IMR-90 (cell line): ENCODE results near the gene SPTY2D1. TPM values are rescaled to one million over a fixed set of nuclear protein-coding genes. Genes with fewer than 3 reads are reported as not detected.

Source experiments
- ATAC-seq: fragments of 200-7000 bp; cut with Tn5 transposase; 2 replicates; pipeline ENCODE4 v1.9.1; 2020; ENCODE audit warnings: low read depth, mild to moderate bottlenecking, moderate library complexity
- BruUV-seq: library from RNA; stranded (reverse); fragments of 400-500 nt; replicated peaks from 2 replicates; lab custom pipeline; 2021; lab: Mats Ljungman, UMichigan
- CTCF ChIA-PET: fragments of 300-600 bp; formaldehyde crosslinking; extraction: SDS; loops from one replicate; lab custom pipeline; 2021; ENCODE audit warnings: antibody characterized with exemption; lab: Yijun Ruan, JAX
- POLR2A ChIA-PET: fragments of 300-600 bp; sonication (Branson Sonifier 250); formaldehyde crosslinking; loops from one replicate; lab custom pipeline; 2022; ENCODE audit warnings: antibody characterized with exemption; ENCODE audit not compliant: unreplicated experiment; lab: Charles Lee
- DNase-seq: peaks from one replicate; pipeline ENCODE4 v3.0.0; 2013
- H2AFZ ChIP-seq: replicated peaks from 2 replicates; pipeline ENCODE3; 2013; ENCODE audit warnings: low read length, mild to moderate bottlenecking; ENCODE audit not compliant: poor library complexity
- H2AK5ac ChIP-seq: 2 replicates; pipeline ENCODE4 v1.6.1; 2013; ENCODE audit warnings: low read depth, low read length, inconsistent platforms
- H2AK9ac ChIP-seq: replicated peaks from 2 replicates; pipeline ENCODE3; 2013; ENCODE audit warnings: mild to moderate bottlenecking, low read depth, low read length, moderate library complexity; ENCODE audit not compliant: poor library complexity
- H2BK120ac ChIP-seq: 2 replicates; pipeline ENCODE4 v1.6.1; 2013; ENCODE audit warnings: low read depth, low read length, inconsistent platforms
- H2BK15ac ChIP-seq: 3 replicates; pipeline ENCODE4 v1.6.1; 2013; ENCODE audit warnings: low read depth, low read length, inconsistent platforms
- H2BK20ac ChIP-seq: 2 replicates; pipeline ENCODE4 v1.6.1; 2013; ENCODE audit warnings: low read depth, mild to moderate bottlenecking, inconsistent platforms, low read length, moderate library complexity
- H2BK5ac ChIP-seq: 2 replicates; pipeline ENCODE4 v1.6.1; 2013; ENCODE audit warnings: mild to moderate bottlenecking, low read depth, low read length, inconsistent platforms; ENCODE audit not compliant: poor library complexity, severe bottlenecking
- H3K14ac ChIP-seq: replicated peaks from 2 replicates; pipeline ENCODE4 v1.6.1; 2013; ENCODE audit warnings: low read depth, low read length, inconsistent platforms
- H3K18ac ChIP-seq: 2 replicates; pipeline ENCODE4 v1.6.1; 2013; ENCODE audit warnings: low read depth, low read length, control low read depth
- H3K23ac ChIP-seq: 2 replicates; pipeline ENCODE4 v1.6.1; 2013; ENCODE audit warnings: low read depth, low read length, inconsistent platforms
- H3K27ac ChIP-seq: 2 replicates; pipeline ENCODE4 v1.5.1; 2013; ENCODE audit warnings: mild to moderate bottlenecking, control low read depth, low read length; ENCODE audit not compliant: insufficient read depth
- H3K27me3 ChIP-seq: 2 replicates; pipeline ENCODE4 v1.6.1; 2013; ENCODE audit warnings: low read length; ENCODE audit not compliant: control insufficient read depth, insufficient read depth
- H3K36me3 ChIP-seq: 2 replicates; pipeline ENCODE4 v1.6.1; 2013; ENCODE audit warnings: low read length, mixed read lengths; ENCODE audit not compliant: control insufficient read depth, insufficient read depth
- H3K4ac ChIP-seq: 2 replicates; pipeline ENCODE4 v1.6.1; 2013; ENCODE audit warnings: low read depth, low read length, inconsistent platforms
- H3K4me1 ChIP-seq: 2 replicates; pipeline ENCODE4 v1.6.1; 2013; ENCODE audit warnings: low read length, mixed read lengths; ENCODE audit not compliant: control insufficient read depth, insufficient read depth
- H3K4me2 ChIP-seq: 2 replicates; pipeline ENCODE4 v1.6.1; 2013; ENCODE audit warnings: low read depth, mild to moderate bottlenecking, control low read depth, low read length, moderate library complexity
- H3K4me3 ChIP-seq: 2 replicates; pipeline ENCODE4 v1.5.1; 2013; ENCODE audit warnings: low read depth, mild to moderate bottlenecking, control low read depth, low read length, moderate library complexity; ENCODE audit not compliant: insufficient read depth
- H3K56ac ChIP-seq: 2 replicates; pipeline ENCODE4 v1.6.1; 2013; ENCODE audit warnings: low read length, inconsistent platforms; ENCODE audit not compliant: insufficient read depth; ENCODE audit errors: extremely low read depth
- H3K79me1 ChIP-seq, 2 experiments: 2 replicates each; pipeline ENCODE4 v1.6.1; 2013; ENCODE audit warnings: low read length in 2 of 2, inconsistent platforms in 1 of 2, low read depth in 1 of 2
- H3K9ac ChIP-seq: 2 replicates; pipeline ENCODE4 v1.6.1; 2013; ENCODE audit warnings: low read depth, low read length, control low read depth
- H3K9me1 ChIP-seq: 2 replicates; pipeline ENCODE4 v1.6.1; 2013; ENCODE audit warnings: low read length, inconsistent platforms; ENCODE audit not compliant: insufficient read depth
- H3K9me3 ChIP-seq: 2 replicates; pipeline ENCODE4 v1.6.1; 2013; ENCODE audit warnings: low read length; ENCODE audit not compliant: control insufficient read depth, insufficient read depth
- H4K20me1 ChIP-seq: 2 replicates; pipeline ENCODE4 v1.6.1; 2013; ENCODE audit warnings: low read length, inconsistent platforms; ENCODE audit not compliant: insufficient read depth
- H4K5ac ChIP-seq: 2 replicates; pipeline ENCODE4 v1.6.1; 2013; ENCODE audit warnings: mild to moderate bottlenecking, low read depth, low read length, control low read depth
- H4K8ac ChIP-seq, 2 experiments: 2 replicates each; pipeline ENCODE4 v1.6.1; 2013; ENCODE audit warnings: low read depth in 2 of 2, low read length in 2 of 2, control low read depth in 1 of 2, inconsistent platforms in 1 of 2
- H4K91ac ChIP-seq: 2 replicates; pipeline ENCODE4 v1.6.1; 2013; ENCODE audit warnings: low read depth, low read length, inconsistent platforms; ENCODE audit not compliant: insufficient read depth
- BHLHE40 ChIP-seq: fragments of 150-350 bp; IDR thresholded peaks from 2 replicates; pipeline ENCODE4 v1.6.1; 2016; ENCODE audit warnings: mild to moderate bottlenecking, low read depth, low read length
- CEBPB ChIP-seq: IDR thresholded peaks from 2 replicates; pipeline ENCODE4 v1.6.1; 2012; ENCODE audit warnings: low read depth, low read length, improper control_type of control experiment
- CHD1 ChIP-seq: IDR thresholded peaks from 2 replicates; pipeline ENCODE4 v1.6.1; 2012; ENCODE audit warnings: low read depth, low read length, improper control_type of control experiment
- CTCF ChIP-seq: conservative IDR thresholded peaks from 2 replicates; pipeline ENCODE4 v1.5.1; 2012; ENCODE audit warnings: mild to moderate bottlenecking, low read depth, low read length, improper control_type of control experiment
- ELK1 ChIP-seq: fragments of 150-350 bp; IDR thresholded peaks from 2 replicates; pipeline ENCODE4 v1.6.1; 2016; ENCODE audit warnings: low read depth, mild to moderate bottlenecking, low read length, moderate library complexity, borderline replicate concordance
- FOS ChIP-seq: fragments of 150-350 bp; IDR thresholded peaks from 2 replicates; pipeline ENCODE4 v1.6.1; 2016; ENCODE audit warnings: low read depth, low read length
- MAFK ChIP-seq: IDR thresholded peaks from 2 replicates; pipeline ENCODE4 v1.6.1; 2012; ENCODE audit warnings: low read depth, low read length, improper control_type of control experiment
- MAZ ChIP-seq: IDR thresholded peaks from 2 replicates; pipeline ENCODE4 v1.6.1; 2012; ENCODE audit warnings: low read depth, mild to moderate bottlenecking, low read length, improper control_type of control experiment, moderate library complexity, borderline replicate concordance
- MXI1 ChIP-seq: IDR thresholded peaks from 2 replicates; pipeline ENCODE4 v1.6.1; 2012; ENCODE audit warnings: low read depth, mild to moderate bottlenecking, low read length, moderate library complexity, borderline replicate concordance
- NFE2L2 ChIP-seq: fragments of 150-350 bp; IDR thresholded peaks from 2 replicates; pipeline ENCODE4 v1.6.1; 2016; ENCODE audit warnings: low read depth, mild to moderate bottlenecking, low read length
- POLR2A ChIP-seq: IDR thresholded peaks from 2 replicates; pipeline ENCODE4 v1.6.1; 2012; ENCODE audit warnings: mild to moderate bottlenecking, low read depth, low read length
- RAD21 ChIP-seq: IDR thresholded peaks from 2 replicates; pipeline ENCODE4 v1.6.1; 2012; ENCODE audit warnings: low read length, improper control_type of control experiment
- RCOR1 ChIP-seq: IDR thresholded peaks from 2 replicates; pipeline ENCODE4 v1.6.1; 2012; ENCODE audit warnings: mild to moderate bottlenecking, low read length, improper control_type of control experiment; ENCODE audit not compliant: insufficient replicate concordance
- RFX5 ChIP-seq: IDR thresholded peaks from 2 replicates; pipeline ENCODE4 v1.8.0; 2012; ENCODE audit warnings: low read depth, mild to moderate bottlenecking, low read length, moderate library complexity
- SMC3 ChIP-seq: fragments of 150-350 bp; IDR thresholded peaks from 2 replicates; pipeline ENCODE4 v1.6.1; 2016; ENCODE audit warnings: low read depth, mild to moderate bottlenecking, antibody characterized with exemption, low read length, moderate library complexity
- USF2 ChIP-seq: fragments of 150-350 bp; IDR thresholded peaks from 2 replicates; pipeline ENCODE4 v1.6.1; 2017; ENCODE audit warnings: mild to moderate bottlenecking, antibody characterized with exemption, low read length, low read depth
- WGBS, 2 experiments: methylation state at CpG; one replicate each; pipeline versions ENCODE4 v1.1.5 to v1.1.7; 2013; ENCODE audit warnings: missing lambda C conversion rate in 2 of 2; ENCODE audit not compliant: insufficient read length in 1 of 2; ENCODE audit errors: extremely low coverage in 2 of 2; 5-methylcytosine and 5-hydroxymethylcytosine counted together
- dilution Hi-C: fragments of 300-500 bp; cut with HindIII; formaldehyde crosslinking; loops from one replicate; pipeline ENCODE4 v1.14.3; 2018; ENCODE audit warnings: low sequenced_read_pairs; ENCODE audit not compliant: unreplicated experiment
- in situ Hi-C: fragments of 300-500 bp; cut with MboI; formaldehyde crosslinking; loops from 3 replicates; pipeline ENCODE4 v1.14.3; 2019; ENCODE audit warnings: low sequenced_read_pairs, inconsistent platforms, mixed read lengths
- intact Hi-C: fragments of 100-400 bp; cut with micrococcal nuclease; formaldehyde crosslinking; loops from 2 replicates; pipeline ENCODE4 v1.10.0; 2022
- polyA plus RNA-seq, 3 experiments: library from polyadenylated mRNA; depleted of rRNA; stranded (reverse); fragments of >200 nt; gene quantifications; 2 replicates each; pipeline ENCODE4 v1.2.3, GENCODE V29; 2012; ENCODE audit warnings: low replicate concordance in 1 of 3
- total RNA-seq: library from RNA; depleted of rRNA; stranded (reverse); fragments of >200 nt; gene quantifications from 2 replicates; pipeline ENCODE4 v1.2.3, GENCODE V29; 2012

The SPTY2D1 gene
- total and polyA plus RNA-seq, 2 of the 4 experiments (the other 2 are of a cell fraction) = 10.3 to 36.6 TPM

GRCh38 chr11:18677560-18677959 is 43.4 kb upstream of the SPTY2D1 start:
- Histone ChIP-seq H4K20me1 (no peaks in the 10 kb centered on the region), H3K79me1 (no peaks in the 10 kb centered on the region), H3K9me3 (no peaks in the 10 kb centered on the region), H3K56ac (no peak overlapping the region), H2AK5ac (no peak overlapping the region), H3K9ac (no peak overlapping the region), H3K23ac (no peak overlapping the region), H3K27ac (no peak overlapping the region), H3K4me1 (no peaks in the 10 kb centered on the region), H3K18ac (no peak overlapping the region), H2BK120ac (no peak overlapping the region), H2AK9ac (no peak overlapping the region), H4K91ac (no peak overlapping the region), H4K5ac (no peak overlapping the region), H3K4me3 (no peak overlapping the region), H2BK15ac (no peak overlapping the region), H3K9me1 (no peaks in the 10 kb centered on the region), H2BK5ac (no peak overlapping the region), H3K14ac (no peak overlapping the region), H3K4me2 (no peak overlapping the region), H3K27me3 (no peaks in the 10 kb centered on the region), H3K4ac (no peak overlapping the region), H3K36me3 (no peaks in the 10 kb centered on the region), H2AFZ (no peak overlapping the region), H2BK20ac (no peak overlapping the region), H4K8ac (no peak overlapping the region)
- ATAC-seq (no peak), DNase-seq (no peak)
- intact Hi-C loops = no loop called here
- TF ChIP-seq NFE2L2 = no peak
- TF ChIP-seq MAZ = no peak
- no peak for TF ChIP-seq CEBPB
- no peak for TF ChIP-seq USF2
- no peak for TF ChIP-seq CHD1
- TF ChIP-seq FOS = no peak
- no peak for TF ChIP-seq POLR2A
- no peak for TF ChIP-seq RCOR1
- no peak for TF ChIP-seq RFX5
- TF ChIP-seq RAD21 = no peak
- no peak for TF ChIP-seq ELK1
- no peak for TF ChIP-seq BHLHE40
- TF ChIP-seq SMC3 = no peak
- TF ChIP-seq MAFK = no peak
- no peak for TF ChIP-seq CTCF
- no peak for TF ChIP-seq MXI1
- POLR2A ChIA-PET = no interaction called here
- CTCF ChIA-PET = no interaction called here
- no TSS peak for BruUV-seq
- no CpG with 5 or more reads among the region's 3 CpGs for WGBS, 2 experiments
- in situ Hi-C loops = no loop called here
- dilution Hi-C loops = no loop called here
